ENCODE results near the gene IL10.
A peak's percentile ranks its signal among the peaks of the same experiment; 100 is the strongest.
"Not testable (repeated sequence)": the region's sequence is repeated elsewhere in the genome, so short reads cannot be mapped to it uniquely, and the experiment has no call there.

IL10 gene

GRCh38 chr1:206776229-206776628, 3.9 kb upstream of the IL10 start:
- Histone ChIP-seq H3K27ac (no peak overlapping the region), H3K4me3 (no peak overlapping the region), H3K27me3 (peaks cover 0 to 2% (median 0%) of the 10 kb centered on the region in 11 experiments; a peak in 1 of 22 replicates), H3K4me1 (peaks cover 34 to 97% (median 48%) of the 10 kb centered on the region in 10 experiments), H3K36me3 (no peaks in the 10 kb centered on the region), H3K9me3 (replicated peaks in 1 of 11) (no peaks in the 10 kb centered on the region), H4K20me1 (no peaks in the 10 kb centered on the region), H3K9ac (no peak overlapping the region), H3K4me2 (peak overlapping the region in 2 of 11 experiments; percentile 91 to 94; a peak in 4 of 22 replicates)
- TF ChIP-seq Cebpa-rat (IDR thresholded peaks at IDR 0.05), result no peak

GRCh38 chr1:206774093-206774492, 1.8 kb upstream of the IL10 start:
- Histone ChIP-seq H3K27ac (peak overlapping the region in 3 of 11 experiments; percentile 6 to 93 (median 89); a peak in 5 of 22 replicates), H3K4me1 (peaks cover 51 to 93% (median 58%) of the 10 kb centered on the region in 10 experiments), H4K20me1 (no peaks in the 10 kb centered on the region), H3K4me3 (0 out of 20 replicates have a peak overlapping the region, but pooled peaks of 1 of the 10 experiments have one; percentile 2), H3K36me3 (peaks cover 0 to 9% (median 0%) of the 10 kb centered on the region in 11 experiments; a peak in 5 of 22 replicates), H3K27me3 (peaks cover 0 to 12% (median 0%) of the 10 kb centered on the region in 11 experiments; a peak in 3 of 22 replicates), H3K9ac (peak overlapping the region in 3 of 11 experiments; percentile 8 to 43 (median 31); a peak in 2 of 22 replicates), H3K4me2 (peak overlapping the region in 10 of 11 experiments; percentile 16 to 97 (median 89); a peak in 17 of 22 replicates), H3K9me3 (replicated peaks in 1 of 11) (no peaks in the 10 kb centered on the region)
- no peak for TF ChIP-seq Cebpa-rat (IDR thresholded peaks at IDR 0.05)

GRCh38 chr1:206771338-206771692, 979 bp downstream of the IL10 start:
- H3K27me3 ChIP-seq, result peaks cover 0 to 12% (median 0%) of the 10 kb centered on the region in 11 experiments; a peak in 3 of 22 replicates
- H3K36me3 ChIP-seq, result peaks cover 0 to 25% (median 0%) of the 10 kb centered on the region in 11 experiments; a peak in 7 of 22 replicates
- H3K9ac ChIP-seq, result peak overlapping the region in 7 of 11 experiments; percentile 53 to 85 (median 79); a peak in 13 of 22 replicates
- peak overlapping the region in 5 of 10 experiments; percentile 49 to 65 (median 55); a peak in 9 of 20 replicates for H3K4me3 ChIP-seq
- no peaks in the 10 kb centered on the region for H3K9me3 ChIP-seq (replicated peaks in 1 of 11)
- H3K4me1 ChIP-seq, result peaks cover 63 to 98% (median 74%) of the 10 kb centered on the region in 10 experiments
- H3K27ac ChIP-seq, result peak overlapping the region in 9 of 11 experiments; percentile 51 to 93 (median 75); a peak in 17 of 22 replicates
- no peaks in the 10 kb centered on the region for H4K20me1 ChIP-seq
- peak overlapping the region; percentile 77 to 97 (median 87) for H3K4me2 ChIP-seq
- no peak for TF ChIP-seq Cebpa-rat (IDR thresholded peaks at IDR 0.05)

- Histone ChIP-seq H3K9ac (peak within 1 kb of the TSS in 9 of 11 experiments; percentile 26 to 85 (median 76); a peak in 17 of 22 replicates), H3K9me3 (replicated peaks in 1 of 11) (no peaks in the 10 kb centered on the region), H3K4me2 (peak within 1 kb of the TSS; percentile 77 to 97 (median 87)), H3K27me3 (peaks cover 0 to 12% (median 0%) of the 10 kb centered on the region in 11 experiments; a peak in 3 of 22 replicates), H4K20me1 (no peaks in the 10 kb centered on the region), H3K36me3 (peaks cover 0 to 25% (median 0%) of the 10 kb centered on the region in 11 experiments; a peak in 7 of 22 replicates), H3K4me3 (peak within 1 kb of the TSS in 6 of 10 experiments; percentile 26 to 65 (median 54); a peak in 11 of 20 replicates), H3K4me1 (peaks cover 69 to 98% (median 80%) of the 10 kb centered on the region in 10 experiments), H3K27ac (peak within 1 kb of the TSS in 10 of 11 experiments; percentile 46 to 93 (median 72); a peak in 20 of 22 replicates)
- TF ChIP-seq Cebpa-rat (IDR thresholded peaks at IDR 0.05), result no peak
These were observed 1.6 kb downstream of the IL10 start, which contains the start of gene IL19 for GRCh38 chr1:206770531-206771337. IL19 (plus strand) TSS chr1:206770773; CDS start chr1:206836663, 65,890 bp downstream.

- Histone ChIP-seq H3K4me1 (peaks cover 64 to 90% (median 77%) of the 10 kb centered on the region in 10 experiments), H3K27me3 (peaks cover 0 to 12% (median 0%) of the 10 kb centered on the region in 11 experiments; a peak in 3 of 22 replicates), H3K36me3 (peaks cover 0 to 25% (median 0%) of the 10 kb centered on the region in 11 experiments; a peak in 7 of 22 replicates), H3K4me2 (peak overlapping the region; percentile 77 to 97 (median 87)), H4K20me1 (no peaks in the 10 kb centered on the region), H3K9ac (peak overlapping the region in 4 of 11 experiments; percentile 79 to 85 (median 84); a peak in 5 of 22 replicates), H3K27ac (peak overlapping the region in 5 of 11 experiments; percentile 69 to 93 (median 86); a peak in 8 of 22 replicates), H3K4me3 (peak overlapping the region in 4 of 10 experiments; percentile 49 to 65 (median 58); a peak in 8 of 20 replicates), H3K9me3 (replicated peaks in 1 of 11) (peaks cover 0 to 1% (median 0%) of the 10 kb centered on the region in 11 experiments; a peak in 4 of 22 replicates)
- no peak for TF ChIP-seq Cebpa-rat (IDR thresholded peaks at IDR 0.05)
These were observed 3.0 kb downstream of the IL10 start for GRCh38 chr1:206769304-206769731.

GRCh38 chr1:206768472-206769303, 3.6 kb downstream of the IL10 start:
- H3K36me3 ChIP-seq, result peaks cover 0 to 25% (median 0%) of the 10 kb centered on the region in 11 experiments; a peak in 7 of 22 replicates
- H4K20me1 ChIP-seq, result no peaks in the 10 kb centered on the region
- H3K4me1 ChIP-seq, result peaks cover 58 to 84% (median 71%) of the 10 kb centered on the region in 10 experiments
- H3K27me3 ChIP-seq, result peaks cover 0 to 12% (median 0%) of the 10 kb centered on the region in 11 experiments; a peak in 3 of 22 replicates
- peak overlapping the region in 4 of 10 experiments; percentile 49 to 65 (median 58); a peak in 6 of 20 replicates for H3K4me3 ChIP-seq
- H3K27ac ChIP-seq, result peak overlapping the region in 1 of 11 experiments; percentile 89; a peak in 1 of 22 replicates
- TF ChIP-seq Cebpa-rat (IDR thresholded peaks at IDR 0.05), result no peak
- H3K9ac ChIP-seq, result peak overlapping the region in 3 of 11 experiments; percentile 30 to 83 (median 79); a peak in 4 of 22 replicates
- H3K4me2 ChIP-seq, result peak overlapping the region; percentile 77 to 97 (median 87)
- H3K9me3 ChIP-seq (replicated peaks in 1 of 11), result peaks cover 3 to 8% (median 5%) of the 10 kb centered on the region in 11 experiments; a peak in 13 of 22 replicates

DNA sequence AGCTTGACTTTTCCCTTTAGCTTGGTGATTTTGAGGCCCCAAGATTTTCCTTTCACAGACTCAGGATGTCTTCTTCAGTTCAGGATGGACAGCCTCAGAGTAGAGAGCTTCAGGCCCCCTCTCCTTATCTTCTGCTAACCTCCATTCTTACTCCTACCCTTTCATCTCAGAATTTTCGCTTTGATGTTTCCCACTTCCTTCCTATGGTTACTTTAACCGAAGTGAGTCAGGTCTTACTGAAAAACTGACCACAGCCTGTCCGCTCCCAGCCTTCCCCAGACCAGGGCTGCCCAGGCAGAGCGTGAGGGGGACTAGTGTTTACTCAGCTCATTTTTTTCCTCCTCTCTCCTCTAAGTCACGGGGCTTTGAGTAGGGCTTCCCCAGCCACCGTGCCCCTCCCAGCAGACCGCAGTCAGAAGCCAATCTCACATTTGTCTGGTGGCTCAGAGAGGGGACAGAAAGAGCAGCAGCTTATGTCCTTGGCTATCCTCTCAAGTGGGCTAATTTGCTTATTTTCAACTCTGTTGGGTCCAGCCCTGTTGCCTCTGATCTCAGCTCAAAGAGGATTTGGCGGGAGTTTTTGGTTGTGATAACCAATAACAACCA, 5.9 kb downstream of the IL10 start:
- peak overlapping the region in 3 of 11 experiments; percentile 45 to 48 (median 46); a peak in 6 of 22 replicates for H3K9ac ChIP-seq
- H3K27me3 ChIP-seq, result peaks cover 0 to 12% (median 0%) of the 10 kb centered on the region in 11 experiments; a peak in 3 of 22 replicates
- no peak for TF ChIP-seq Cebpa-rat (IDR thresholded peaks at IDR 0.05)

GRCh38 chr1:206765771-206766170, 6.5 kb downstream of the IL10 start:
- Histone ChIP-seq H3K36me3 (peaks cover 0 to 25% (median 0%) of the 10 kb centered on the region in 11 experiments; a peak in 7 of 22 replicates), H3K9me3 (replicated peaks in 1 of 11) (peaks cover 6 to 14% (median 9%) of the 10 kb centered on the region in 11 experiments; a peak in 13 of 22 replicates), H3K27ac (peak overlapping the region in 4 of 11 experiments; percentile 3 to 69 (median 54); a peak in 4 of 22 replicates), H3K4me2 (peak overlapping the region; percentile 46 to 97 (median 61)), H3K27me3 (peaks cover 0 to 11% (median 0%) of the 10 kb centered on the region in 11 experiments; a peak in 3 of 22 replicates), H3K4me1 (peaks cover 33 to 59% (median 44%) of the 10 kb centered on the region in 10 experiments)
- not testable (repeated sequence) for H4K20me1 ChIP-seq, H3K4me3 ChIP-seq, H3K9ac ChIP-seq

More for the DNA sequence above, 5.9 kb downstream of the IL10 start:
- H3K36me3 ChIP-seq, result peaks cover 0 to 25% (median 0%) of the 10 kb centered on the region in 11 experiments; a peak in 7 of 22 replicates
- H3K4me1 ChIP-seq, result peaks cover 39 to 61% (median 50%) of the 10 kb centered on the region in 10 experiments
- H3K4me3 ChIP-seq, result no peak overlapping the region
- peak overlapping the region in 4 of 11 experiments; percentile 3 to 69 (median 54); a peak in 6 of 22 replicates for H3K27ac ChIP-seq
- no peaks in the 10 kb centered on the region for H4K20me1 ChIP-seq
- H3K9me3 ChIP-seq (replicated peaks in 1 of 11), result peaks cover 6 to 14% (median 9%) of the 10 kb centered on the region in 11 experiments; a peak in 13 of 22 replicates
- peak overlapping the region; percentile 46 to 97 (median 61) for H3K4me2 ChIP-seq

GRCh38 chr1:206762741-206763364, 9.4 kb downstream of the IL10 start:
- not testable (repeated sequence) for H3K27ac ChIP-seq, H3K27me3 ChIP-seq, H3K4me3 ChIP-seq, H3K9ac ChIP-seq, H3K4me2 ChIP-seq, H3K36me3 ChIP-seq, H4K20me1 ChIP-seq
- Histone ChIP-seq H3K9me3 (replicated peaks in 1 of 11) (peaks cover 6 to 14% (median 11%) of the 10 kb centered on the region in 11 experiments; a peak in 13 of 22 replicates), H3K4me1 (peaks cover 16 to 32% (median 24%) of the 10 kb centered on the region in 10 experiments)
